ENCODE data around the gene ZNF746. TPM values are rescaled to one million over a fixed set of nuclear protein-coding genes. Genes with fewer than 3 reads are reported as not detected.
A peak's percentile ranks its signal among the peaks of the same experiment; 100 is the strongest.

ZNF746 gene
- total and polyA plus RNA-seq, 9 of the 15 experiments (the other 6 are each of a cell fraction or from before 2014, with no cell fraction given), result 1.7 to 31.6 (median 13.3) TPM

GRCh38 chr7:149494738-149495368, 2.8 kb downstream of the ZNF746 start (continued):
- TF ChIP-seq, protein P1, sequence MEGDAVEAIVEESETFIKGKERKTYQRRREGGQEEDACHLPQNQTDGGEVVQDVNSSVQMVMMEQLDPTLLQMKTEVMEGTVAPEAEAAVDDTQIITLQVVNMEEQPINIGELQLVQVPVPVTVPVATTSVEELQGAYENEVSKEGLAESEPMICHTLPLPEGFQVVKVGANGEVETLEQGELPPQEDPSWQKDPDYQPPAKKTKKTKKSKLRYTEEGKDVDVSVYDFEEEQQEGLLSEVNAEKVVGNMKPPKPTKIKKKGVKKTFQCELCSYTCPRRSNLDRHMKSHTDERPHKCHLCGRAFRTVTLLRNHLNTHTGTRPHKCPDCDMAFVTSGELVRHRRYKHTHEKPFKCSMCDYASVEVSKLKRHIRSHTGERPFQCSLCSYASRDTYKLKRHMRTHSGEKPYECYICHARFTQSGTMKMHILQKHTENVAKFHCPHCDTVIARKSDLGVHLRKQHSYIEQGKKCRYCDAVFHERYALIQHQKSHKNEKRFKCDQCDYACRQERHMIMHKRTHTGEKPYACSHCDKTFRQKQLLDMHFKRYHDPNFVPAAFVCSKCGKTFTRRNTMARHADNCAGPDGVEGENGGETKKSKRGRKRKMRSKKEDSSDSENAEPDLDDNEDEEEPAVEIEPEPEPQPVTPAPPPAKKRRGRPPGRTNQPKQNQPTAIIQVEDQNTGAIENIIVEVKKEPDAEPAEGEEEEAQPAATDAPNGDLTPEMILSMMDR (IDR thresholded peaks at IDR 0.05 in 2 of 3, conservative IDR thresholded peaks at IDR 0.05 in 1 of 3; ENCODE audit: insufficient read depth in 2 of 3, low read depth in 1 of 3, low read length in 3 of 3), result 0 out of 6 replicates have a peak, but pooled peaks of 1 of the 3 experiments have one; percentile 13
- TF ChIP-seq CHD2 (IDR thresholded peaks at IDR 0.05; ENCODE audit: low read depth, low read length), result 0 out of 2 replicates have a peak, but pooled peaks have one; percentile 16
- TF ChIP-seq NR0B1 (IDR thresholded peaks at IDR 0.05; ENCODE audit: partially characterized antibody), result no peak
- TF ChIP-seq, protein P2, sequence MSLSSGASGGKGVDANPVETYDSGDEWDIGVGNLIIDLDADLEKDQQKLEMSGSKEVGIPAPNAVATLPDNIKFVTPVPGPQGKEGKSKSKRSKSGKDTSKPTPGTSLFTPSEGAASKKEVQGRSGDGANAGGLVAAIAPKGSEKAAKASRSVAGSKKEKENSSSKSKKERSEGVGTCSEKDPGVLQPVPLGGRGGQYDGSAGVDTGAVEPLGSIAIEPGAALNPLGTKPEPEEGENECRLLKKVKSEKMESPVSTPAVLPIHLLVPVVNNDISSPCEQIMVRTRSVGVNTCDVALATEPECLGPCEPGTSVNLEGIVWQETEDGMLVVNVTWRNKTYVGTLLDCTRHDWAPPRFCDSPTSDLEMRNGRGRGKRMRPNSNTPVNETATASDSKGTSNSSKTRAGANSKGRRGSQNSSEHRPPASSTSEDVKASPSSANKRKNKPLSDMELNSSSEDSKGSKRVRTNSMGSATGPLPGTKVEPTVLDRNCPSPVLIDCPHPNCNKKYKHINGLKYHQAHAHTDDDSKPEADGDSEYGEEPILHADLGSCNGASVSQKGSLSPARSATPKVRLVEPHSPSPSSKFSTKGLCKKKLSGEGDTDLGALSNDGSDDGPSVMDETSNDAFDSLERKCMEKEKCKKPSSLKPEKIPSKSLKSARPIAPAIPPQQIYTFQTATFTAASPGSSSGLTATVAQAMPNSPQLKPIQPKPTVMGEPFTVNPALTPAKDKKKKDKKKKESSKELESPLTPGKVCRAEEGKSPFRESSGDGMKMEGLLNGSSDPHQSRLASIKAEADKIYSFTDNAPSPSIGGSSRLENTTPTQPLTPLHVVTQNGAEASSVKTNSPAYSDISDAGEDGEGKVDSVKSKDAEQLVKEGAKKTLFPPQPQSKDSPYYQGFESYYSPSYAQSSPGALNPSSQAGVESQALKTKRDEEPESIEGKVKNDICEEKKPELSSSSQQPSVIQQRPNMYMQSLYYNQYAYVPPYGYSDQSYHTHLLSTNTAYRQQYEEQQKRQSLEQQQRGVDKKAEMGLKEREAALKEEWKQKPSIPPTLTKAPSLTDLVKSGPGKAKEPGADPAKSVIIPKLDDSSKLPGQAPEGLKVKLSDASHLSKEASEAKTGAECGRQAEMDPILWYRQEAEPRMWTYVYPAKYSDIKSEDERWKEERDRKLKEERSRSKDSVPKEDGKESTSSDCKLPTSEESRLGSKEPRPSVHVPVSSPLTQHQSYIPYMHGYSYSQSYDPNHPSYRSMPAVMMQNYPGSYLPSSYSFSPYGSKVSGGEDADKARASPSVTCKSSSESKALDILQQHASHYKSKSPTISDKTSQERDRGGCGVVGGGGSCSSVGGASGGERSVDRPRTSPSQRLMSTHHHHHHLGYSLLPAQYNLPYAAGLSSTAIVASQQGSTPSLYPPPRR (CRISPR knock-in tag; IDR thresholded peaks at IDR 0.05; ENCODE audit: borderline replicate concordance), result no peak
- 0 out of 2 replicates have a peak, but pooled peaks have one; percentile 31 for TF ChIP-seq MXI1 (IDR thresholded peaks at IDR 0.05; ENCODE audit: low read depth, low read length)
- TF ChIP-seq, protein P3, sequence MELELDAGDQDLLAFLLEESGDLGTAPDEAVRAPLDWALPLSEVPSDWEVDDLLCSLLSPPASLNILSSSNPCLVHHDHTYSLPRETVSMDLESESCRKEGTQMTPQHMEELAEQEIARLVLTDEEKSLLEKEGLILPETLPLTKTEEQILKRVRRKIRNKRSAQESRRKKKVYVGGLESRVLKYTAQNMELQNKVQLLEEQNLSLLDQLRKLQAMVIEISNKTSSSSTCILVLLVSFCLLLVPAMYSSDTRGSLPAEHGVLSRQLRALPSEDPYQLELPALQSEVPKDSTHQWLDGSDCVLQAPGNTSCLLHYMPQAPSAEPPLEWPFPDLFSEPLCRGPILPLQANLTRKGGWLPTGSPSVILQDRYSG (tag; conservative IDR thresholded peaks at IDR 0.05; ENCODE audit: low read depth), result peak; percentile 83
- TF ChIP-seq ADNP (tag; IDR thresholded peaks at IDR 0.05), result no peak
- TF ChIP-seq ZBTB1 (CRISPR knock-in tag; IDR thresholded peaks at IDR 0.05; ENCODE audit: borderline replicate concordance, low read depth), result no peak
- no peak for TF ChIP-seq FUS (optimal IDR thresholded peaks at IDR 0.05; ENCODE audit: low read depth, low read length)
- TF ChIP-seq BCOR (IDR thresholded peaks at IDR 0.05), result no peak
- TF ChIP-seq MIER1 (IDR thresholded peaks at IDR 0.05; ENCODE audit: low read depth), result no peak; the same call in 1 of the 2 replicates
- TF ChIP-seq RNF219 (CRISPR knock-in tag; IDR thresholded peaks at IDR 0.05), result no peak
- TF ChIP-seq SNRNP70 (optimal IDR thresholded peaks at IDR 0.05; ENCODE audit: low read depth, low read length), result no peak

All from K562 (cell line).